DMS153 treated with DMSO at 0.1 percent for 48 hours (cell line): ENCODE results near the gene SPECC1.
"Not testable (repeated sequence)": the region's sequence is repeated elsewhere in the genome, so short reads cannot be mapped to it uniquely, and the experiment has no call there.

Experiments used
- DNase-seq: peaks from one replicate; lab custom pipeline; 2025; ENCODE audit not compliant: unreplicated experiment; lab: John Stamatoyannopoulos, UW

The SPECC1 gene

GRCh38 chr17:20009302-20010098 is at the start of gene SPECC1:
SPECC1 (plus strand) TSS chr17:20009359; CDS start chr17:20096652, 87,293 bp downstream.
- DNase-seq, result peak; percentile 12

- DNase-seq, result not testable (repeated sequence)
These were observed 46.2 kb upstream of the SPECC1 start for GRCh38 chr17:19962954-19963353.

GRCh38 chr17:19973156-19973555 is 36.0 kb upstream of the SPECC1 start:
- DNase-seq, result no peak

- no peak for DNase-seq
These were observed 33.6 kb upstream of the SPECC1 start for GRCh38 chr17:19975601-19976000.

- peak; percentile 36 for DNase-seq
These were observed 31.6 kb upstream of the SPECC1 start, which contains the start of gene AKAP10 for GRCh38 chr17:19977293-19978208. AKAP10 (minus strand) TSS chr17:19977828; CDS start chr17:19977679, 149 bp downstream.

GRCh38 chr17:19978209-19978802 is 30.9 kb upstream of the SPECC1 start:
- no peak for DNase-seq

GRCh38 chr17:19978805-19979211 is 30.4 kb upstream of the SPECC1 start:
- no peak for DNase-seq

GRCh38 chr17:19979917-19980770 is 29.0 kb upstream of the SPECC1 start:
- no peak for DNase-seq

GRCh38 chr17:19986941-19987861 is 22.0 kb upstream of the SPECC1 start:
- no peak for DNase-seq

GRCh38 chr17:19987897-19988296 is 21.3 kb upstream of the SPECC1 start:
- DNase-seq, result no peak

- no peak for DNase-seq
These were observed 17.8 kb upstream of the SPECC1 start for GRCh38 chr17:19991252-19991885.

- peak; percentile 56 for DNase-seq
These were observed 16.1 kb upstream of the SPECC1 start for GRCh38 chr17:19992803-19993713.

GRCh38 chr17:19996086-19996485 is 13.1 kb upstream of the SPECC1 start:
- DNase-seq, result no peak

GRCh38 chr17:19996502-19996901 is 12.7 kb upstream of the SPECC1 start:
- no peak for DNase-seq

- DNase-seq, result no peak
These were observed 712 bp upstream of the SPECC1 start for GRCh38 chr17:20008242-20009051.

- DNase-seq, result no peak
These were observed 182 bp upstream of the SPECC1 start for GRCh38 chr17:20009052-20009301.

GRCh38 chr17:20010099-20010863 is 1.1 kb downstream of the SPECC1 start:
- no peak for DNase-seq
